ENCODE results near the gene STK32B. TPM values are rescaled to one million over a fixed set of nuclear protein-coding genes. Genes with fewer than 3 reads are reported as not detected.

STK32B gene
- total and polyA plus RNA-seq, 7 donors: 0.14 to 0.73 (median 0.52) TPM

DNA sequence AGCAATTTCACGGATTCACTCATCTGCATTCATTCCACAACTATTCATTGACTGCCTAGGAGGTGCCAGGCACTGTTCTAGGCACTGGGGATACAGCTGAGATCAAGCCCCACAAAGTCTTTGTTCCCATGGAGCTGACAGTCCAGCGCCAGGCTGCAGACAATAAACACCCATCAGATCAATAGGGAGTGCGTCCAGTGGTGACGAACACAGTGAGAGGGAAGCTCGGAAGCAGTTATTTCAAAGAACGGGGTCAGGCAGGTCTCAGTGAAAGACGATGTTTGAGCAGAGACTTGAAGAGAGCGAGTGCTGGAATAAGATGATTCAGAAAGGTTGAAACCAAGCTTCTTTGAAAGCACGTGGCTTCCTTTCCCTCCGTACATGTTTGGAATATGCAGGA, 489.9 kb downstream of the STK32B start:
- intact Hi-C loops (cut with DNase I): no loop called here
- Histone ChIP-seq H3K27me3 (ENCODE audit: insufficient read depth in 3 of 3, low read length in 2 of 3) (no peaks in the 10 kb centered on the region), H3K4me1 (no peaks in the 10 kb centered on the region), H3K4me3 (no peak overlapping the region), H3K36me3 (ENCODE audit: insufficient read depth in 1 of 2, low read depth in 1 of 2) (no peaks in the 10 kb centered on the region), H3K9me3 (no peaks in the 10 kb centered on the region), H3K27ac (no peak overlapping the region)
- no peak for TF ChIP-seq CTCF (IDR thresholded peaks at IDR 0.05)
- DNase-seq (no peak), ATAC-seq (no peak)
- 86 to 89% (median 89%) methylated on average over 10 of the region's 10 CpGs for WGBS, 3 donors

DNA sequence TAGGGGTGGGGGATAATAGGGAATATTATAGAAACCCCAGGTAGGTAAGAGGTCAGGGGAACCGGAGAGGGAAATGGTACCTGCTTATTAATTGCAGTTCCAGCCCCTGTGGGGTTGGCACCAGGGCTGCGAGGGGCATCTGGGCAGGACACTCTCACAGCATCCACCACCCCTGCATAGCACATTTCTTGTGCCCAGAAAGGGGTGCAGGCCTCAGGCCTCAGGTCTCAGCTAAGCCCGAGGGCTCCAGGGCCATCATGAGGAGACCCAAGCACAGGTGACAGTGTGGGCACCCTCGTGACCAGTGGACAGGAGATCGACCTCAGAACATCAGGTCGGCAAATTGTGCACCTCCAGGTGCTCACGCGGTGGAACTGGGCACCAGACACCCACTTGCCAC, 492.4 kb downstream of the STK32B start:
- no peak for ATAC-seq
- no peak overlapping the region for H3K4me3 ChIP-seq
- no peaks in the 10 kb centered on the region for H3K27me3 ChIP-seq (ENCODE audit: insufficient read depth in 3 of 3, low read length in 2 of 3)
- H3K4me1 ChIP-seq: no peaks in the 10 kb centered on the region
- TF ChIP-seq CTCF (IDR thresholded peaks at IDR 0.05): no peak
- no peaks in the 10 kb centered on the region for H3K36me3 ChIP-seq (ENCODE audit: insufficient read depth in 1 of 2, low read depth in 1 of 2)
- intact Hi-C loops (cut with DNase I): no loop called here
- no peak overlapping the region for H3K27ac ChIP-seq
- DNase-seq: no peak
- 89 to 94% (median 89%) methylated on average over 8 of the region's 8 CpGs for whole genome bisulfite sequencing, 3 donors
- H3K9me3 ChIP-seq: no peaks in the 10 kb centered on the region

GRCh38 chr4:5544762-5545161, 493.5 kb downstream of the STK32B start:
- H3K27ac ChIP-seq: no peak overlapping the region
- H3K4me3 ChIP-seq: no peak overlapping the region
- ATAC-seq (no peak), DNase-seq (no peak)
- H3K4me1 ChIP-seq: no peaks in the 10 kb centered on the region
- intact Hi-C loops (cut with DNase I): no loop called here
- H3K36me3 ChIP-seq (ENCODE audit: insufficient read depth in 1 of 2, low read depth in 1 of 2): no peaks in the 10 kb centered on the region
- no peaks in the 10 kb centered on the region for H3K27me3 ChIP-seq (ENCODE audit: insufficient read depth in 3 of 3, low read length in 2 of 3)
- 65 to 81% (median 67%) methylated on average over 5 of the region's 5 CpGs for WGBS, 3 donors
- H3K9me3 ChIP-seq: no peaks in the 10 kb centered on the region
- TF ChIP-seq CTCF (IDR thresholded peaks at IDR 0.05): no peak

- Histone ChIP-seq H3K4me1 (no peaks in the 10 kb centered on the region), H3K4me3 (no peak overlapping the region), H3K9me3 (no peaks in the 10 kb centered on the region), H3K27me3 (ENCODE audit: insufficient read depth in 3 of 3, low read length in 2 of 3) (no peaks in the 10 kb centered on the region), H3K27ac (no peak overlapping the region), H3K36me3 (ENCODE audit: insufficient read depth in 1 of 2, low read depth in 1 of 2) (no peaks in the 10 kb centered on the region)
- 54 to 60% (median 60%) methylated on average over 2 of the region's 2 CpGs for WGBS, 3 donors
- intact Hi-C loops (cut with DNase I): no loop called here
- no peak for TF ChIP-seq CTCF (IDR thresholded peaks at IDR 0.05)
- DNase-seq: no peak
- ATAC-seq: no peak
These were observed 494.0 kb downstream of the STK32B start for GRCh38 chr4:5545271-5545670.

GRCh38 chr4:5547651-5548249, 496.5 kb downstream of the STK32B start:
- Histone ChIP-seq H3K9me3 (no peaks in the 10 kb centered on the region), H3K4me3 (no peak overlapping the region), H3K27me3 (ENCODE audit: insufficient read depth in 3 of 3, low read length in 2 of 3) (no peaks in the 10 kb centered on the region), H3K36me3 (ENCODE audit: insufficient read depth in 1 of 2, low read depth in 1 of 2) (no peaks in the 10 kb centered on the region), H3K4me1 (no peaks in the 10 kb centered on the region), H3K27ac (no peak overlapping the region)
- intact Hi-C loops (cut with DNase I): no loop called here
- ATAC-seq: no peak
- no peak for DNase-seq
- TF ChIP-seq CTCF (IDR thresholded peaks at IDR 0.05): no peak
- WGBS, 3 donors: 96 to 98% (median 98%) methylated on average over 11 to 12 of the region's 12 CpGs

Data from psoas muscle (tissue), 8 donors.